ENCODE data around the gene ELMO2.

GRCh38 chr20:46423882-46424482, 17.6 kb upstream of the ELMO2 start:
- TF ChIP-seq, protein P1, sequence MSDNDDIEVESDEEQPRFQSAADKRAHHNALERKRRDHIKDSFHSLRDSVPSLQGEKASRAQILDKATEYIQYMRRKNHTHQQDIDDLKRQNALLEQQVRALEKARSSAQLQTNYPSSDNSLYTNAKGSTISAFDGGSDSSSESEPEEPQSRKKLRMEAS (IDR thresholded peaks at IDR 0.05): no peak
- TF ChIP-seq FOXM1 (IDR thresholded peaks at IDR 0.05; ENCODE audit: borderline replicate concordance, low read depth) (no peak), EP300 (IDR thresholded peaks at IDR 0.05; ENCODE audit: borderline replicate concordance) (no peak), TCF12 (IDR thresholded peaks at IDR 0.05; ENCODE audit: low read depth) (no peak), TAF1 (IDR thresholded peaks at IDR 0.05; ENCODE audit: low read depth) (no peak), EGR1 (IDR thresholded peaks at IDR 0.05) (no peak), RAD21 (IDR thresholded peaks at IDR 0.05; ENCODE audit: low read depth) (no peak), CEBPB (IDR thresholded peaks at IDR 0.05) (no peak), TEAD4 (IDR thresholded peaks at IDR 0.05) (no peak), NFIC (IDR thresholded peaks at IDR 0.05) (no peak)
- TF ChIP-seq, protein P2, sequence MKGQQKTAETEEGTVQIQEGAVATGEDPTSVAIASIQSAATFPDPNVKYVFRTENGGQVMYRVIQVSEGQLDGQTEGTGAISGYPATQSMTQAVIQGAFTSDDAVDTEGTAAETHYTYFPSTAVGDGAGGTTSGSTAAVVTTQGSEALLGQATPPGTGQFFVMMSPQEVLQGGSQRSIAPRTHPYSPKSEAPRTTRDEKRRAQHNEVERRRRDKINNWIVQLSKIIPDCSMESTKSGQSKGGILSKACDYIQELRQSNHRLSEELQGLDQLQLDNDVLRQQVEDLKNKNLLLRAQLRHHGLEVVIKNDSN (IDR thresholded peaks at IDR 0.05): no peak

Measured in Ishikawa (cell line).